22Rv1 (cell line): ENCODE results near the gene FLCN.
"Not testable (repeated sequence)": the region's sequence is repeated elsewhere in the genome, so short reads cannot be mapped to it uniquely, and the experiment has no call there.

Experiments used
- H3K27ac ChIP-seq: fragments of 450-650 bp; 2 replicates; pipeline ENCODE4 v1.5.1; 2017
- CTCF ChIP-seq: fragments of 450-650 bp; IDR thresholded peaks from 2 replicates; pipeline ENCODE4 v1.5.1; 2017; ENCODE audit warnings: mild to moderate bottlenecking
- ZFX ChIP-seq: fragments of 450-650 bp; IDR thresholded peaks from 2 replicates; pipeline ENCODE4 v1.6.1; 2017; ENCODE audit warnings: antibody characterized with exemption, borderline replicate concordance

FLCN gene

GRCh38 chr17:17191961-17192381 is 45.0 kb downstream of the FLCN start:
- TF ChIP-seq ZFX, result no peak
- TF ChIP-seq CTCF, result no peak
- H3K27ac ChIP-seq, result no peak overlapping the region

GRCh38 chr17:17191346-17191792 is 45.6 kb downstream of the FLCN start:
- no peak for TF ChIP-seq CTCF
- no peak for TF ChIP-seq ZFX
- H3K27ac ChIP-seq, result no peak overlapping the region

- TF ChIP-seq CTCF (no peak), ZFX (no peak)
- H3K27ac ChIP-seq, result no peak overlapping the region
These were observed 46.8 kb downstream of the FLCN start for GRCh38 chr17:17190188-17190587.

GRCh38 chr17:17189559-17189958 is 47.4 kb downstream of the FLCN start:
- no peak overlapping the region for H3K27ac ChIP-seq
- TF ChIP-seq CTCF (no peak), ZFX (no peak)

GRCh38 chr17:17188586-17188985 is 48.4 kb downstream of the FLCN start:
- H3K27ac ChIP-seq, result no peak overlapping the region
- no peak for TF ChIP-seq CTCF
- TF ChIP-seq ZFX, result no peak

- TF ChIP-seq ZFX, result no peak
- TF ChIP-seq CTCF, result no peak
- H3K27ac ChIP-seq, result no peak overlapping the region
These were observed 50.1 kb downstream of the FLCN start for GRCh38 chr17:17186551-17187505.

- TF ChIP-seq CTCF, result no peak
- TF ChIP-seq ZFX, result no peak
These were observed 50.9 kb downstream of the FLCN start for GRCh38 chr17:17186051-17186450.

GRCh38 chr17:17184985-17185757 is 51.8 kb downstream of the FLCN start:
- H3K27ac ChIP-seq, result not testable (repeated sequence)

More at GRCh38 chr17:17186051-17186450, 50.9 kb downstream of the FLCN start:
- H3K27ac ChIP-seq, result no peak overlapping the region
